COLO829 (cell line): ENCODE measurements around the gene MED13.
"Not testable (repeated sequence)": the region's sequence is repeated elsewhere in the genome, so short reads cannot be mapped to it uniquely, and the experiment has no call there.

Experiments
- DNase-seq: peaks from one replicate; pipeline ENCODE4 v3.0.0; 2012; ENCODE audit warnings: low spot score

MED13 gene

GRCh38 chr17:61903251-61903650 is 161.8 kb downstream of the MED13 start:
- DNase-seq, result no peak

GRCh38 chr17:61897548-61898180 is 167.4 kb downstream of the MED13 start:
- no peak for DNase-seq

GRCh38 chr17:61895391-61895790 is 169.7 kb downstream of the MED13 start:
- no peak for DNase-seq

GRCh38 chr17:61894310-61894709 is 170.8 kb downstream of the MED13 start:
- not testable (repeated sequence) for DNase-seq
